Measurements from ENCODE around the gene OCEL1.

The OCEL1 gene

DNA sequence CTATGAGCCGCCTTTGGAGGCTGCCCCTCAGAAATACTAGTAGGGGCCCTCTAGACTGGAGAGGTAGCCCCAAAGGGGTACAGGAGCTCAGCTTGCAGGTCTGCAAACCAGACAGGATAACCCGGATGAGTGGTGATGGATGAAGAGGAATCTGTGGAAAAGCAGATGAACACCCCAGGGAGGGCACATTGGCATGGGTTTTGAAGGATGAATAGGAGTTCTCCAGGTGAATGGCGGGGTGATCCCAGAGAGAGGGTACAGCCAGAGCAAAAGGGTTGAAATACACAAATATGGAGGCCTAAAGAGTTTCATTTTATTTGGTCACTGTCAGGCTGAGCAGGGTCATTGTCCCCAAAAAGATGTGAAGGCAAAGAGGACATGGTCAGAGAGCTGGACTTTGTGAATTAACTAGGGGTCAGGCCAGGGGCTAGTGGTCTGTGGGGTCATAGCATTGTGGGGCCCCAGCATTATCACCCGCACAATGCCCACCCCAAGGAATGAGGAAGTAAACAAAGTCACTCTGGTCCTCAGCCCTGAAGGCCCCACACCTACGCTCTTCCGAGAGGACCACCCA is 14.9 kb downstream of the OCEL1 start:
- DNase-seq = no peak

DNA sequence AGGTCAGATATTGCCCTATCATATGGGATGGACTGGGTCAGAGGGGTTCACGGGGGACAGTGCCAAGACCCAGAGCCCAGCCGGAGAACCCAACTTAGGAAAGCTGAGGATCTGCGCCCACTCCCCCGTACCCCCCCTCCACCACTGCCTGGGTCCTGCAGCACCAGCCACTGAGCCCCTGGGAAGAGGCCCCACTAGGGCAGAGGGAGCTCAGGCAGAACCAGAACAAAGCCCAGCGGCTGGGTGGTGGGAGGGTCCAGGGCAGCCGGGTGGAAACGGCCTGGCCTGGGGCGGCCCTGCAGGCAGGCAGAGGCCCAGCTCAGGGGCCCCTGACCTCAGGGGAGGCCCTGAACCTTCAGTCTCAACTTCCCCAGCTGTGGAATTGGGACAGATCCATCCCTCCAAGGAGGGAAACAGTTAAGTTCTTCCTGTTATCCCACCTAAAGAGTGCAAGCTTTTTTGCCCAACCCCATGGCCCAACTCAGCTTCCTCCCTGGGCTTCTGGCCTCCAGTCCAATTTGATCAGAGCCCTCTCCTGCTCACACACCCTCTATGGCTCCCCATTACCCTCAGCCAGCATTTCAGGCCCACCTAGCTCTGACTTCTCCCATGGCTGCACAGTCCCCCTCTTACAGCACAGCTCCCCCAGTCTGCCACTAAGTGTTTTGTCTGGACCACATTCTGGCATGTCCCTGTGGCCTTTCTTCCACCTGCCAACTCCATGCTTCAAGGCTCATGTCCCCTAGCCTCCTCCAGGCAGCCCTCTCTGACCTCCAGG is 16.6 kb downstream of the OCEL1 start:
- DNase-seq = no peak

DNA sequence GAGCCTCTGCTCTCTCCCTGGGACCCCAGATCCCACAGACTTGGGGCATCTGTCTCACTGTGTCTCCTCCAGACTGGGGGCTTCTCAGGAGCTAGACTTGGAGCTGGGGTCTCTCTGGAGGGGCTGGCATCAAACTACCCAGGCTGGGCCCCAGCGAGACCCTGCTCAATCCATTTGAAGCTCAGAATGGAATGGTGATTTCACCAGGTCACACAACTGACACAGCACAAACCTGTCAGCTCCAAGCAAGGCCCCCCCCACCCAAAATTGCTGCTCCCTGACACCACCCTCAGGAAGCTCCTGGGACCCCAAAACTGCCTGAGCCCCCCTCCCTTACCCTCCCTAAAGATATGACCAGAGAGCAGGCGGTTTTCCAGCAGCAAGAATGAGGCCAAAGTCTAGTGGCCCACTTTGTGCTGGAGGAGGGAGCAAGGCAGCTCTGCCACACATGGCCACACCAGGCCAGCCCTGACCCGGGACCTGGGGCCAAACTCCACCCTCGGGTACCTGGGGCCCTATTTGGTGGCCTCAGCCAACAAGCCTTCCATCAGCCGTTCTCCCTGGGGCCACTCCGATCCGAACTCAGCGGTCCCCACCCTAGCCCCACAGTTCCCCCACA is 17.3 kb downstream of the OCEL1 start:
- DNase-seq = no peak

GRCh38 chr19:17243830-17244617 is 18.0 kb downstream of the OCEL1 start:
- peak in 1 of 2 experiments; percentile 28 for DNase-seq

GRCh38 chr19:17244618-17245534 is 18.9 kb downstream of the OCEL1 start:
- DNase-seq = no peak

GRCh38 chr19:17245535-17245984 is 19.5 kb downstream of the OCEL1 start, which contains the start of gene NR2F6:
Gene NR2F6, minus strand, starts transcription at chr19:17245919. Its CDS starts 699 bp downstream, at chr19:17245220.
- no peak for DNase-seq

DNA sequence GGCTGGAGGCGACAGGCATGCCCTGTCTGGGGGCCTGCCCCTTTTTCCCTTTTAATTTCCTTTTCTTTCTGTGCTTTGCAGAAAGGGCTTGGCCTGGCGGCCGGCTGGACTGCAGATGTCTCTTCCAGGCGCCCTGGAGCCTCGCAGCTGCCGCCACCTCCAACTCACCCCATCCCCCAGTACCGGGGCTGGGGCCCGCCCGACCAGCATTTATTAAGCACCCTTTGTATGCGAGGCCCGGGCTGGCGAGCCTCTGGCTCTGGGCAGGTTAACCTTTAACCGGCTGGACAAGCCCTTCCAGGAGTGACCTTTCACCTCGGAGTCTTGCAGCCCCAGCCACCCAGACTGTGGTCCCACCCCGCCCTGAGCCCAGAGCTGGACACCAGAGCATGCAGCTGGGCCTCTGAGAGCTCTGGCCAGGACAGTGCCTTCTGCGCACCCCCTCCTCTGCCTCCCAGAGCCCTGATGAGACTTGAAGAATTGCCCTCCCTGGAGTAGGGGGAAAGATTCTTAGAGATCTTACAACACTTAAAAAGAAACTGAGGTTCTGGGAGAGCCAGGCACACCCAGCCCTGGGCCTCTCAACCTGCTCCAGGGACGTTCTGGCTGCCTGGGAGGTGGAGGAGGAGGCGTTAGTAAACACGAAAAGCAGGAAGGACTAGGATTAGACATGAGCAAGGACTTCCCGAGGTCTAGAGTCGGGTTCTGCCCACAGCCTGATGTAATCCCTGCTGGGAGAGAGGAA is 20.8 kb downstream of the OCEL1 start:
- no peak for DNase-seq

DNA sequence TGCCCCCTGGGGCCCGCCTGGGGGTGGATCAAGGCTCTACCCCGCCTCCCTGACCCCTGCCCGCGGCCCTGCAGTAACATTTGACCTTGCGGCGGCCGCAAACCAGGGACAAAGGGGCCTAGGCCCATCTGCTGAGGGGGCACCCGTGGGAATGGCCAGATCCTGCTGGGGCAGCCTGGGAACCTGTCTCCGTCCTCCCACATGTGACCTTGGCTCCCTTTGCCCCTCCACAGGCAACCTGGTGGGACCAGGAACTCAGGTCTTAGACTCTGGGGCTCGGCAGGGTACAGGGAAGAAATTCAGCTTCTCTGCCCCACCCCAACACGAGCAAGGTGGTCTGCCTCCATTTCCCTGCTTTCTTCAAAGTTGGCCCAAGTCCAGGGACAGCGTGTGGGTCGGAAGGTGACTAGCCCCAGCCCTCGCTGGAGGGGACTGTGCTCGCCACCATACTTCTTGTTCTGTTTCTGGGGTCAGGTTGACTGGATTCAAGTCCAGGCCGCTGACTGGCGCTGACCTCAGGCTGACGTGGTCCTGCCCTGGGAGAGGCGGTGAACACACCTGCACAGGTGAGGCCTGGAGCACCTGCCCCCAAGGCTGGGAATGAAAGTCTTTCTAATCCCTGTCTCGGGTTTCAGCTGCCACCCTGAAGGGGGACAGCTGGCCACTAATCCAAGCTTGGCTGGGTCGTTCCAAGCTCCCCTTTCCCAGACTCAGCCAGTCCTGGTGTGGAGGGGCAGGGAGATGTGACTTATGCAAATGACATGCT is 22.2 kb downstream of the OCEL1 start:
- no peak for DNase-seq

- no peak for DNase-seq
Observed at GRCh38 chr19:17249887-17250548, 24.0 kb downstream of the OCEL1 start.

DNA sequence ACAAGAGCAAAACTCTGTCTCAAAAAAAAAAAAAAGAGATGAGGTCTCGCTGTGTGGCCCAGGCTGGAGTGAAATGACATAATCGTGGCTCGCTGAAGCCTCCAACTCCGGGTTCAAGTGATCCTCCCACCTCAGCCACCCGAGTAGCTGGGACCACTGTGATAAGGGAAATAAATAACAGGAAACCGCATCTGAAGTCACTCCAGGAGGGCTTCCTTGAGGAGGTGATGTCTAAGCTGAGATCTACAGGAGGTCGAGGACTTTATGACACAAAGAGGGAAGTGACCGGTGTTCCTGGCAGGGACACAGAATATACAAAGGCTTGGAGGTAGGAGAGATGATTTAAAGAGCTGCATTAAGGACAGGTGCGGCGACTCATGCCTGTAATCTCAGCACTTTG is 28.6 kb downstream of the OCEL1 start:
- DNase-seq = no peak

- DNase-seq = no peak
Observed at GRCh38 chr19:17255150-17255621, 29.2 kb downstream of the OCEL1 start.

GRCh38 chr19:17256130-17256529 is 30.1 kb downstream of the OCEL1 start:
- DNase-seq = no peak

DNA sequence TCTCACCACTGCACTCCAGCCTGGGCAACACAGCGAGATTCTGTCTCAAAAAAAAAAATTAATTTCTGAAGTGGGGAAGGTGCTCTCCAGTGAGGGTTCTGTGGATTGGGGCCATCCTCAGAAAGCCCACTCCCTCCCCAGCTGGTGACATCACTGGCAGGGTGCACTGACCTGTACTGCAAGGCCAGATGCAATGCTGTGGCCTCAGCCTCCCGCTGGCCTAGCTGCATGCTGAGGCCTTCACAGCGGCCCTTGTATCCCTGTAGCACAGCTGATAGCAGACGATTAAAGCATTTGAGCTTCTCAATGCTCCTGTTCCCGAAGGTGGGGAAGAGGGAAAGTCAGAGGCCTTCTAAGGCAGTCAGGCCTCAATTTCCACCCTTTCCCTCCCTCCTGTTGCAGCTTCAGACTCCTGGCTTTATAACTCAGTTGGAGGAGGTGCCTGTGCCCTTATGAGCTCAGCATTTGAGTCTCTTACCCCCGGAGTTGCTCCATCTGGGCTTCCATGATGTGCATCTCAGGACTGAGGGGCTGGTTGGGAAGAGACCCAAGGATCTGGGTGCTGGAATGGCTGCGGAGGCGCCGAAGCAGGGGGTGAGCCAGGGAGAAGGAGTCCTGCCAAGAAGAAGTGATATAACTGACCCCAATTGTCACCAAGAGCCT is 33.2 kb downstream of the OCEL1 start:
- DNase-seq = no peak

DNA sequence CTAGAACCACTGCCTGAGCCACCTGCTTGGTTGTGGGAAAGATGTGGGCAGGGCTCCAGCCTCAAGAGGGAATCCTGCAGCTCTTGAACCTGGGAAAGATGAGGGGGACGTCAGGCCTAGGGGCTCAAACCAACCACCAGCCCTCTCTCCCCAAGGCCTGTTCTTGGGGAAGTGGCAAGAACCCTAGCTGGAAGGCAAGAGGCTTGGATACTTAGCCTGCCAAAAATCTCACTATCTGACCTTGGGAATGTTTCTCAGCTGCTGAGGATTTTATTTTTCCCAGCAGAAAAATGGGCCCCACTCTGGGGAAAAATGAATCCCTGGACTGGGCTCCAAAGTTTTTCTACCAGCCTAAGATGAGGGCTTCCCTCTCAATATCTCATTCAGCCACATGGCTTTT is 33.9 kb downstream of the OCEL1 start:
- DNase-seq = no peak

GRCh38 chr19:17260842-17261325 is 34.9 kb downstream of the OCEL1 start:
- DNase-seq = peak; percentile 81 to 82

DNA sequence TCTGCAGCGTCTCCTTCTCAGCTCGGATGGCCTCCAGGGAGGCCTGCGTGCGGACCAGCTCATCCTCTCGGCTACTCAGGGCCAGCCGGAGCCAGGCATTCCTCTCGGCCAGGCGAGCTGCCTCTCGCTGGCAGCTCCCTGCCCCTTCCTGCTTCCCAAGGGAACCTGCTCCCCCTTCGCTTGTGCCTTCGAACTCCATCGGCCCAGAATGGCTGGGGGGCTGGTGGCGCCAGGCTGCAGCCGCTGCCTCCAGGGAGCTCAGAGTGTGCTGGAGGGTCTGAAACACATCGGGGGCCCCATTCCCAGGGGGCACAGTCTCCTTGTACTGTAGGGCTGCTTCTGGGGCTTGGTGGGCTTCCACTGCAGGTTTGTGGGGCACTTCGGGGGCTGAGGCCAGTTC is 36.5 kb downstream of the OCEL1 start:
- DNase-seq = no peak

DNA sequence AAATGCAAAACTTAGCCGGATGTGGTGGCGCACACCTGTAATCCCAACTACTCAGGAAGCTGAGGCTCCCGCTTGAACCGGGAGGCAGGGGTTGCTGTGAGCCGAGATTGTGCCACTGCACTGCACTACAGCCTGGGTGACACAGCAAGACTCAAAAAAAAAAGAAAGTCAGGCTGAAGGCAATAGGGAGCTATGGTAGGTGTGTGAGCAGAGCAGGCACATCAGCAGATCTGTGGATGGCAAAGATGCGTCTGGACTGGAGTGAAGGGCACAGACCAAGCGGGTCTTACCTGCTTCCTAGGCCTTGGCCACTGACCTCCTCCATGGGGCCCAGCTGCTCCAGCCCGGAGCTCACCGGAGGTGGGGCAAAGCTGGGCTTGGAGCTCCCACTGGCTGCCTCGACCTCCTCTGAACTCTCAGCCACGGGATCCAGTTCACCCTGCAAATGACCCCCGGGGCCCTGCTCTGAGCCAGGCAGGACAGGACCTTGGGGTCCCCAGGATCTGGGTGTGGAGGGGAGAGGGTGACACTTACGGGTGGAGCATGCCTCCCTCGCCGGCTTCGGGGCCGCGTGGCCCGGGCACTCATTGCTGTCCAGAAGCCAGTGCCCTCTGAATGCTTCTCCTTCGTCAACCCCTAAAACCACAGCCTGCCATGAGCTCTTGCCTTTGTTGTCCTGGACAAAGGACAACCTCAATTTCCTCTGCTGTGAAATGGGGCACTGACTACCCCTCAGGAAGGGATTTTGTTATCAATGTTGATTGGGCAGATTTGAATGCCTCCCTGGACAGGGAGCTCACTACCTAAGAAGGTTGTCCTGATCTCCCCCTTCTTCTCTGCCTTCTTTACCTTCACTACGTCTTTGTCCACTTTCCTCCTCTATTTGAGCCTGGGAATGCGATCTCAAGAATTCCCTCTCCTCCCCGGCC is 38.0 kb downstream of the OCEL1 start:
- no peak for DNase-seq

DNA sequence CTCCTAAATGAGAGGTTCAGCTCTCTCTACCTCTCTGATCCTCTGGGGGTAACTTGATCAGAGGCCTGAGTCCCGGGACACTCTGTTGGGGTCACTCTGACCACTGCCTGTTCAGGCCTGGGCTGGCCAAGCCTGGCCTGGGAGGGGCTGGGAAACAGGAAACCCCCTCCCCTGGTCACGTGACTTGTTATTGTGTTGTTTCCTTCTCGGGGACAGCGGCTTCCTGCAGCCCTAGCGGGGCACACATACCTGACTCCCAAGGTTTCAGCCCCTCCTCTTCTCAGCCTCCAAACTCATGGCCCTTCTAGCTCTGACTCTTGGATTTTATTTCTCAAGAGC is 38.6 kb downstream of the OCEL1 start, which contains the start of gene USHBP1:
Gene USHBP1, minus strand, starts transcription at position 105 of the 339 bp plus-strand sequence. CDS start 446 bp downstream, outside the sequence.
- no peak for DNase-seq
